ENCODE data around the gene OR8S1. TPM values are rescaled to one million over a fixed set of nuclear protein-coding genes. Genes with fewer than 3 reads are reported as not detected.
A peak's percentile ranks its signal among the peaks of the same experiment; 100 is the strongest.
"Not testable (repeated sequence)": the region's sequence is repeated elsewhere in the genome, so short reads cannot be mapped to it uniquely, and the experiment has no call there.

OR8S1 gene
- not detected for total RNA-seq

DNA sequence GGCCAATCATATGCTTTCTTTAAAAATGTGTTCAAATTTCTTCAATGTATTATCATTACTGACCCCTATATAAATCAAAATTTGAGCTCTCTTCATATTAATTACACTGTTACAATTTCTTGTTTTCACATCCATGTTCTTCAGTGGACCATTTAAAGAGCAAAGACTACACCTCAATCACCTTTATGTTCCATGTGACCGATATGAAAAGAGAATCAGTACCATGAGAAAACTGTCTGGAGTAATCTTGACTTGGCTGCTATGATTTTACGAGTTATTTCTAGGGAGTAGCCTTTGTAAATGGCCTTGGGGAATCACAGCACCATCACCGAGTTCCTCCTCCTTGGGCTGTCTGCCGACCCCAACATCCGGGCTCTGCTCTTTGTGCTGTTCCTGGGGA lies at the start of gene OR8S1:
OR8S1 (plus strand) TSS at position 301 of the 400 bp plus-strand sequence; CDS start at position 301, 0 bp downstream.
- no peak for DNase-seq

GRCh38 chr12:48482198-48482597 lies 43.2 kb upstream of the OR8S1 start, which contains the start of gene C12orf54:
TSS of gene C12orf54 (plus strand) at chr12:48482498. CDS start at chr12:48483297, 799 bp downstream.
- DNase-seq, result no peak

DNA sequence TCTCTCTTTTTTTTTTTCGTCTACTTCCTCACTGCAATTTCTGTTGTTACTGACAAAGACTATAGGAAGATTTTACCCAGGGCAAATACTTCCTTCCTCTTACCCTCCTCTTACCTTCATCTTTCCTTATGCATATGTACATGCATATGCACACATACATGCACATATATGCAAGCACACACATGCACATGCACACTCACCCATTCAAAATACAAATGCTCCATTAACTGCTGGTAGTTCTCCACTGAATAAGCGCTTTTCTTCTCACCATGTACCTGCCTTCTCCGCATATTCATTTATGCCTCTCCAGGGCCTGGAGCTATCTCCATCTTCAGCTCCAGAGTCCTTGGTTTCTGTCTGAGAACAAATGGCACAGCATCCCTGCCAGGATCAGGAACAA lies 42.5 kb upstream of the OR8S1 start:
- no peak for DNase-seq

GRCh38 chr12:48486261-48486660 lies 39.2 kb upstream of the OR8S1 start:
- no peak for DNase-seq

DNA sequence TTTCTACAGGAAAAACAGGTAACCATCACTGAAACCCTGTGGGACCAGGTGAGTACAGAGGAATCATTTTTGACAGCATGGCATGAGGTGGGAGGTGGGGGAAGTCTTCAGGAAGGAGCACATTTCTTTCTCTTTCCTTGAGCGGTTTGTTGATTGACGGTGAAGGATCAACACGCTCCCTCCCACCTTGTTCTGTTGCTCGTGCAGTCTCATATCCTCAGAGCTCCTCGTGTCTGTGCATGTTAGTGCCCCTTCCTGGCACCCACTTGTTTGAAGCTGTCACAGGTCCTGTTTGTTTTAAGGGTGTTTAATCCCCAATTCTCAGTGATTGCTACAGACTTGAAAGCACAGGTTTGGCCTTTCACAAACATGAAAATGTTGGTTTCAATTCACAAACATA lies 38.8 kb upstream of the OR8S1 start:
- DNase-seq, result peak; percentile 50

GRCh38 chr12:48489012-48489411 lies 36.4 kb upstream of the OR8S1 start:
- DNase-seq, result peak; percentile 35

DNA sequence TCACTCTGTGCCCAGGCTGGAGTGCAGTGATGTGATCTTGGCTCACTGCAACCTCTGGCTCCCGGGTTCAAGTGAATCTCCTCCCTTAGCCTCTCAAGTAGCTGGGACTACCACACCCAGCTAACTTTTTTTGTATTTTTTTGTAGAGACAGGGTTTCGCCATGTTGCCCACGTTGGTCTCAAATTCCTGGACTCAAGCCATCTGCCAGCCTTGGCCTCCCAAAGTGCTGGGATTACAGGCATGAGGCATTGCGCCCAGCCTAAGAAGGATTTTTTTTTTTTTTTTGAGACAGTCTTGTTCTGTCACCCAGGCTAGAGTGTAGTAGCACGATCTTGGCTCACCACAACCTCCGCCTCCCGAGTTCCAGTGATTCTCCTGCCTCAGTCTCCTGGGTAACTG lies 36.0 kb upstream of the OR8S1 start:
- not testable (repeated sequence) for DNase-seq

DNA sequence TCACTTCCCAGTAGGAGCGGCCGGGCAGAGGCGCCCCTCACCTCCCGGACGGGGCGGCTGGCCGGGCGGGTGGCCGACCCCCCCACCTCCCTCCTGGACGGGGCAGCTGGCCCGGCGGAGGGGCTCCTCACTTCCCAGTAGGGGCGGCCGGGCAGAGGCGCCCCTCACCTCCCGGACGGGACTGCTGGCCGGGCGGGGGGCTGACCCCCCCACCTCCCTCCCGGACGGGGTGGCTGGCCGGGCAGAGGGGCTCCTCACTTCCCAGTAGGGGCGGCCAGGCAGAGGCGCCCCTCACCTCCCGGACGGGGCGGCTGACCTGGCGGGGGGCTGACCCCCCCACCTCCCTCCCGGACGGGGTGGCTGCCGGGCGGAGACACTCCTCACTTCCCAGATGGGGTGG lies 25.2 kb upstream of the OR8S1 start:
- DNase-seq, result not testable (repeated sequence)

GRCh38 chr12:48506836-48507235 lies 18.6 kb upstream of the OR8S1 start:
- not testable (repeated sequence) for DNase-seq

GRCh38 chr12:48508987-48509386 lies 16.4 kb upstream of the OR8S1 start:
- no peak for DNase-seq

DNA sequence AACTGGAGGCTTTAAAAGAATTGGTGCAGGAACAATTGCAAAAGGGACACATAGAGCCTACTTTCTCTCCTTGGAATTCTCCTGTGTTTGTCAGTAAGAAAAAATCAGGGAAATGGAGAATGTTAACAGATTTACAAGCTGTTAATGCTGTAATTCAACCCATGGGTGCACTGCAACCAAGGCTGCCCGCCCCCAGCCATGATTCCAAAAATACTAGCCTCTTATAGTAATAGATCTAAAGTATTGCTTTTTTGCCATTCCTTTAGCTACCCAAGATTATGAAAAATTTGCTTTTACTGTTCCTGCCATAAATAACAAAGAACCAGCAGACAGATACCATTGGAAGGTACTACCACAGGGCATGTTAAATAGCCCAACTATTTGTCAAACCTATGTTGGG lies 15.3 kb upstream of the OR8S1 start:
- no peak for DNase-seq

DNA sequence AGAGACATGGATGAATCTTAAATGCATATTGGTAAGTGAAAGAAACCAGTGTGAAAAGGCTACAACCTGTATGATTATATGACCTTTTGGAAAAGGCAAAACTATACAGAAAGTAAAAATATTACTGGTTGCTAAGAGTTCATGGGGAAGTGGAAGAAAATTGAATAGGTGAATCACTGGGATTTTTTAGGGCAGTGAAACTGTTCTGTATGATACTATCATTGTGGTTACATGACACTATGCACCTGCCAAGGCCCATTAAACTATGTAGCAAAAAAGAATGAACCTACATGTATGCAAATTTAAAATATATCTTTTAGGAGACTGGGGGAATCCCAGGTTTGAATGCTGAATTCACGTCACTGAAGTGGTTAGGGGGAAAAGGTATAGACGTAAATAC lies 12.6 kb upstream of the OR8S1 start:
- no peak for DNase-seq

GRCh38 chr12:48514728-48515127 lies 10.7 kb upstream of the OR8S1 start:
- DNase-seq, result no peak

GRCh38 chr12:48520381-48520780 lies 5.1 kb upstream of the OR8S1 start:
- not testable (repeated sequence) for DNase-seq

- DNase-seq, result no peak
Observed at GRCh38 chr12:48527891-48528670, 2.6 kb downstream of the OR8S1 start.

DNA sequence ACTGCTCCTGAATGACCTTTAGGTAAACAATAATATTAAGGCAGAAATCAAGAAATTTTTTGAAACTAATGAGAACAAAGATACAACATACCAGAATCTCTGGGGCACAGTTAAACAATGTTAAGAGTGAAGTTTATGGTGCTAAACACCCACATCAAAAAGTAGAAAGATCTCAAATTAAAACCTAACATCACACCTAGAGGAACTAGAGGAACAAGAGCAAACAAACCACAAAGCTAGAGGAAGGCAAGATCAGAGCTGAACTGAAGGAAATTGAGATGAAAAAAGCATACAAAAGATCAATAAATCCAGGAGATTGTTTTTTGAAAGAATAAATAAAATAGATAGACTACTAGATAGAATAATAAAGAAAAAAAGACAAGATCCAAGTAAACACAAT lies 7.2 kb downstream of the OR8S1 start:
- DNase-seq, result no peak

- no peak for DNase-seq
Observed at GRCh38 chr12:48536602-48537001, 11.2 kb downstream of the OR8S1 start.

DNA sequence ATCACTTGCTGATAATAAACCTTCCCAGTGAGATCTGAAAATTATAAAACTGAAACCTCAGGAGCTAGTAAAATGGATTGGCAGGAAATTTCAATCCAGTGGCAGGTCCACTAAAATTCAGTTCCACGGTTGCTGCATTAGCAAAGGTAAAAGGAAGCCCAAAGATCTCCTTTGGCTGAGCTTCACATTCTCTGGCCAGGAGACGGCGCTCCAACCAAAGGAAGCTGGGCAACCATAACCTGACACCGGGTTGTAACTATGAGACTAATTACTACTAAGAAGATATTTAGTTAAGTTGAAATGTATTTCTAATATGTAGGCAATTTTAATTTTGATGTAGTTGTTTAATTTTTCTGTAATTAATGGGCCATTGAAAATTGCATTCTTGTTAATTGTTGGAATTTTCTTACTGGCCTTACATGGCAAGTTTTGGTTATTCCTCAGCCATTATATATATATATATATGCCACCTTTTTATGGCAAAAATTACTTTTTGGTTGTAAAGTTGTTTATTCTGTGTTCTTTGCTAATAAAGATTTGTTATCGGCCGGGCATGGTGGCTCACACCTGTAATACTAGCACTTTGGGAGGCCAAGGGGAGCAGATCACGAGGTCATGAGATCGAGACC lies 17.0 kb downstream of the OR8S1 start:
- DNase-seq, result peak; percentile 15

- no peak for DNase-seq
Observed at GRCh38 chr12:48545833-48546469, 20.5 kb downstream of the OR8S1 start.

DNA sequence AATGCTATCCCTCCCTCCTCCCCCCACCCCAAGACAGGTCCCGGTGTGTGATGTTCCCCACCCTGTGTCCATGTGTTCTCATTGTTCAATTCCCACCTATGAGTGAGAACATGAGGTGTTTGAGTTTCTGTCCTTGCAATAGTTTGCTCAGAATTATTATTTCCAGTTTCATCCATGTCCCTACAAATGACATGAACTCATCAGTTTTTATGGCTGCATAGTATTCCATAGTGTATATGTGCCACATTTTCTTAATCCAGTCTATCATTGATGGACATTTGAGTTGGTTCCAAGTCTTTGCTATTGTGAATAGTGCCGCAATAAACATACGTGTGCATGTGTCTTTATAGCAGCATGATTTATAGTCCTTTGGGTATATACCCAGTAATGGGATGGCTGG lies 21.6 kb downstream of the OR8S1 start:
- not testable (repeated sequence) for DNase-seq

DNA sequence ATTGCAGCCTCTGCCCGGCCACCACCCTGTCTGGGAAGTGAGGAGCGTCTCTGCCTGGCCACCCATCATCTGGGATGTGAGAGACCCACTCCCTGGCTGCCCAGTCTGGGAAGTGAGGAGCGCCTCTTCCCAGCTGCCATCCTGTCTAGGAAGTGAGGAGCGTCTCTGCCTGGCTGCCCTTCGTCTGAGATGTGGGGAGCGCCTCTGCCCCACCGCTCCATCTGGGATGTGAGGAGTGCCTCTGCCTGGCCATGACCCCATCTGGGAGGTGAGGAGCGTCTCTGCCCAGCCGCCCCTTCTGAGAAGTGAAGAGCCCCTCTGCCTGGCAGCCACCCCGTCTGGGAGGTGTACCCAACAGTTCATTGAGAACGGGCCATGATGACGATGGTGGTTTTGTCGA lies 26.2 kb downstream of the OR8S1 start:
- DNase-seq, result not testable (repeated sequence)

DNA sequence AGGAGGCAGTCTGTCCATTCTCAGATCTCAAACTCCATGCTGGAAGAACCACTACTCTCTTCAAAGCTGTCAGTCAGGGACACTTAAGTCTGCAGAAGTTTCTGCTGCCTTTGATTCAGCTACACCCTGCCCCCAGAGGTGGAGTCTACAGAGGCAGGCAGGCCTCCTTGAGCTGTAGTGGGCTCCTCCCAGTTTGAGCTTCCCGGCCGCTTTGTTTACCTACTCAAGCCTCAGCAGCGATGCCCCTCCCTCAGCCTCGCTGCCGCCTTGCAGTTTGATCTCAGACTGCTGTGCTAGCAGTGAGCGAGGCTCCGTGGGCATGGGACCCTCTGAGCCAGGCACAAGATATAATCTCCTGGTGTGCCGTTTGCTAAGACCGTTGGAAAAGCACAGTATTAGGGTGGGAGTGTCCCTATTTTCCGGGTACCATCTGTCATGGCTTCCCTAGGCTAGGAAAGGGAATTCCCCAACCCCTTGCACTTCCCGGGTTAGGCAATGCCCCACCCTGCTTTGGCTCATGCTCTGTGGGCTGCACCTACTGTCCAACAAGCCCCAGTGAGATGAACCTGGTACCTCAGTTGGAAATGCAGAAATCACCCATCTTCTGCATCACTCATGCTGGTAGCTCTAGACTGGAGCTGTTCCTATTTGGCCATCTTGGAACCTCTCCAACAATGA lies 28.4 kb downstream of the OR8S1 start:
- not testable (repeated sequence) for DNase-seq

- DNase-seq, result no peak
Observed at GRCh38 chr12:48556631-48557030, 31.2 kb downstream of the OR8S1 start.

All from tongue (tissue), 2 donors.